GM18505 (cell line): ENCODE data around the gene DEFB132.
"Not testable (repeated sequence)": the region's sequence is repeated elsewhere in the genome, so short reads cannot be mapped to it uniquely, and the experiment has no call there.

Source experiments
- ATAC-seq: cut with Tn5 transposase; IDR thresholded peaks from one replicate; pipeline ENCODE4 v1.9.1; 2021; ENCODE audit not compliant: unreplicated experiment
- POLR2A ChIP-seq: IDR thresholded peaks from 4 replicates; pipeline ENCODE4 v1.6.1; 2011; ENCODE audit warnings: borderline replicate concordance; ENCODE audit not compliant: insufficient read depth, insufficient read length; ENCODE audit errors: extremely low read depth

DEFB132 gene

GRCh38 chr20:257419-257818 lies at the start of gene DEFB132:
DEFB132 (plus strand) TSS chr20:257724; CDS start chr20:257779, 55 bp downstream.
- no peak for ATAC-seq
- no peak for TF ChIP-seq POLR2A

DNA sequence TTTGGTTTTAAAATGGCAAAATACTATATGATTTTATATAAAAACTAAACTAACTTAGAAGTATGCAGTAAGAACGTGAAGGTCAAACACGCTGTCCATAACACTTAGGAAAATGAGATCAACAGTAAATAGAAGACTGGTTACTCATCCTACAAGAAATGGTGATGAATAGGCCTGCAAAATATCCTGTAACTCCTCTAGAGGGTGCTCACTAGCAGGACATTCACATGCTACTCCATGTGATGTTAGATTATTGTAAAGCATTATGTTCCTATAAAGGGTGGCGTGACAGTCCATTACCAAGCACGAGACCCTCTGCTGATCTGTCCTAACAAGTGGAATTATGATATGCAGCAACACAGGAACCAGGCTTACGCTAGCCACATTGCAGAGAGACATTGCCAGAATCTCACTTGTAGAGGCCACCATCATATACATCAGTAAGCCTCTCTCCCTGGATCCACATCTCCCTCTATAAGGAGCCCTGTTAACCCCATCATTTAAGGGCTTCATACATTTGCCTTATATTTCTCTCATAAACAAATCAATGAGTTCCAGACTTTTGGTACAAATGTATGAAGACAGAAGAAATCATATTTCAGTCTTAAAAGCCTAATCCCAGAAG lies 48.5 kb upstream of the DEFB132 start:
- no peak for ATAC-seq

GRCh38 chr20:210809-211502 lies 46.6 kb upstream of the DEFB132 start:
- no peak for ATAC-seq
- no peak for TF ChIP-seq POLR2A

More for the DNA sequence above, 48.5 kb upstream of the DEFB132 start:
- TF ChIP-seq POLR2A = no peak

DNA sequence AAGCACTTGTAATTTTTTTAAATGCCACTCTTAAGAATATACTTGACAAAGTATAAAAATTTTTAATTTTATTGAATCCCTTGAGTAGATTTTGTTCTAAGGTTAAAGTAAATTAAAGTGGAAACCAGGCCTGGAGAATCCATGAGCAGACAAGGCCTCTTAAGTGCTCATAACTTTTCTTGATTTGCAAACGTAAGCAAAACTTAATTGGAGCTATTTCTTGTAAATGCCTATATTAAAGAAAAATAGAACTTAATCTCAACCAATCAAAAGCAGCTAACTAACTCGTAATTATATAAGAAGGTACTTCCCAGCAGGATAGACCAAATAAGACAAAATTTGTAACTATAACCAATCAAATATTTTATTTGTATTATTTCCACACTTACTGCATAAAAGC lies 43.1 kb upstream of the DEFB132 start:
- no peak for TF ChIP-seq POLR2A

GRCh38 chr20:215796-216195 lies 41.7 kb upstream of the DEFB132 start:
- no peak for TF ChIP-seq POLR2A
- ATAC-seq = no peak

More for the DNA sequence above, 43.1 kb upstream of the DEFB132 start:
- ATAC-seq = no peak

DNA sequence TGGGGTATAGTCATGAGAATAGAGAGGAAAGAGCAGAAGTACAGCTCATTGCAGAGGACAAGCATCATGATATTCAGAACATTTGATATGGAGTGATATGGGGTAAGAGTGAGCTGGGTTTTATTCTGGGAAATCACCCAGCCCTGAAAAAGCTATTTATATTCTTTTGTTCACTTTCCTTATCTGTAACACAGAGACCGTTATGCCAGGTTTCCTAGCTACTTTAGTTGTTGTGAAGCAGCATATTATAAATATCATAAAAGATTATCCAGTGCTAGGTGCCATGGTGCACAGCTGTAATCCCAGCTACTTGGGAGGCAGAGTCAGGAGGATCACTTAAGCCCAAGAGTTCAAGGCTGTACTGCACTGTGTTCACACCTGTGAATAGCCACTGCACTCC lies 40.3 kb upstream of the DEFB132 start:
- ATAC-seq = no peak
- no peak for TF ChIP-seq POLR2A

GRCh38 chr20:219290-220115 lies 38.0 kb upstream of the DEFB132 start:
- no peak for TF ChIP-seq POLR2A
- ATAC-seq = no peak

DNA sequence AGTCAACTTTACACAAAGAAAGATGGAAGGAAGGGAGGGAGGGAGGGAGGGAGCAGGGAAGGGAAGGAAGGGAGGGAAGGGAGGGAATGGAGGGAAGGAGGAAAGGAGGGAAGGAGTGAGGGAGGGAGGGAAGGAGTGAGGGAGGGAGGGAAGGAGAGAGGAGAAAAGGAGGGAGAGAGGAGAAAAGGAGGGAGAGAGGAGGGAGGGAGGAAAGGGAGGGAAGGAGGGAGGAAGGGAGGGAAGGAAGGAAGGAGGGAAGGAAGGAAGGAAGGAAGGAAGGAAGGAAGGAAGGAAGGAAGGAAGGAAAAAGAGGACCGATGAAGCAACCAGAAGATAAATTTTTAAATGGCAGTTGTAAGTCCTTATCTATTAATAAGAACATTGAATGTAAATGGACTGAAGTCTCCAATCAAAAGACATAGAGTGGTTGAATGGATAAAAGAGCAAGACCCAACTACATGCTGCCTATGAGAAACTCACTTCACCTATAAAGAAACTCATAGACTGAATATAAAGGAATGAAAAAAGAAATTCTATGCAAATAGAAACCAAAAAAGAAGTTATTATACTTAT lies 36.2 kb upstream of the DEFB132 start:
- TF ChIP-seq POLR2A = no peak
- ATAC-seq = no peak

GRCh38 chr20:225879-226278 lies 31.6 kb upstream of the DEFB132 start:
- not testable (repeated sequence) for ATAC-seq

DNA sequence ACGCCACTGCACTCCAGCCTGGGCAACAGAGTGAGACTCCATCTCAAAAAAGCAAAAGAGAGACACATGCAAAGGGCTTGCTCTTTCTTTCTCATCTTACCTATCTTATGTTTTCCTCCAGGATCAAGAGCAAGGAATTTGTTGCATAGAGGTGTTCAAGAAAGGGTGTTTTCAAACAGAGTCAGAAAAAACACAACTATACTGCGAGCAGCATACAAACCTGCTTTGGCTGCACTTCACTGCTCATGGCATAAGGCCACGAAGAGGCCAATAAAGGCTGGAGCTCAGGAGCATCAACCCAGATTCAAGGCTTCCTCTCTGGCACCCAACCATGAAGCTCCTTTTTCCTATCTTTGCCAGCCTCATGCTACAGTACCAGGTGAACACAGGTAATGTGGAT lies 30.6 kb upstream of the DEFB132 start, which contains the start of gene DEFB129:
Gene DEFB129 (plus strand): TSS at position 301 of the 400 bp plus-strand sequence. CDS start 31 bp downstream, at position 332.
- no peak for TF ChIP-seq POLR2A
- ATAC-seq = no peak

DNA sequence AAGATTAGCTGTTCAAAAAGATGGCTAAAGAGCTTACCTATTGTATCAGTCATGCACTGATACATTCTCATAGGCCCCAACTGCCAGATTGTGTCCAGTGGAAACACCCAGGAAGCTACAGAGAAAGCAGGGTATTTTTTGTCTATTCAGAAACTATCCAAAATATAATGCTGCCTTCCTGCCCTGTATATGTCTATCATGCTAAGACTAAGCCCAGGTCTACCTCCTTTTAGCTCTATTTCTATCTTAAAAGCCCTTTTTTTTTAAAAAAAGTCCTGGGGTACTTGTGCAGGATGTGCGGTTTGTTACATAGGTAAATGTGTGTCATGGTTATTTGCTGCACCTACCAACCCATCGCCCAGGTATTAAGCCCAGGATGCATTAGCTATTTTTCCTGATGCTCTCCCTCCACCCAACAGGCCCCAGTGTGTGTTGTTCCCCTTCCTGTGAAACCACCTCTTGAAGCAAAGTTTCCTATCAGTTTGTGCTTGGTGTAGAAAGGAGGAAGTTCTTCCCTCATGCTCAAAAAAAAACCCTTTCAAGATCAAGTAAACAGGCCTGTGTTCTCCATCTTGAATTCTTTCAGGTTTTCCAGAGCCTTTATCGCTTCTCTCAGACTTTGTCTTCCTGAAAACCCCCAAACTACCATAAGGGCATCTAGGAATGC lies 30.0 kb upstream of the DEFB132 start:
- ATAC-seq = no peak
- no peak for TF ChIP-seq POLR2A

DNA sequence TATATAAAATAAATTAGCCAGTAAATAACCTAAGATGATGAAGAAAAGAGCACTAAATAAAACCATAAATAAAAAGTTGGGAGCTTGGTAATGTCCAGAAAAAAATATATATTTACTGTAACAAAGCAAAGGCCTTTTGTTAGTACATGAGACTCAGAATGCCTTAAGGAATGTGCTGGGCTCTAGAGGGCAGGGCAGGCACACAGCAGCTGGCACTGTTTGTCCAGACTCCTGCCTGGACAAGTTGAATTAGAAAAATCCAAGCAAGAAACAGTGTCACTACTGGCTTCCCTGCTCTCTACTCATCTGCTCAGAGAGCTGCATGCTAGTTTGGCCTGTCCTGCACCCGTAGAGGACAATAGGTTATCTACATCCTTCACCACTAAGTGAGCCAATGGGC lies 21.6 kb upstream of the DEFB132 start:
- no peak for ATAC-seq
- no peak for TF ChIP-seq POLR2A

DNA sequence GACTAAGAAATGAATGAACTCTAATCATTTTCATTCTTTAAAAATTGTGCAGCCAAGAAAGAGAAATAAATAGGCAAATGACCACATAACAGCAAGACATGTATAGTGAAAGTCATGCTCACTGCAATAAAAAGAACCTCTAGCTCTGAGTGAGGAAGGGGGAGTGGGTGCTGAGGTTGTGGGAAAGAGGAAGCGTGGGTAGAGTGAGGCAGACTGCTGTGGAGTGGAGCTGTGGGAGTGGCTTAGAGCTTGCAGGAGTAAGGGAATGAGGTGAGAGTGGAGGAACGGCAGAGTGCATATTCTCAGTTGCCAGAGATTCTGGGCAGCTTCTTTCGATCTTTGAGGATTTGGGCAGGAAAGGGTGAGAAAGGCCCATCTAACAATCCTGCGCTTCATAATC lies 20.0 kb upstream of the DEFB132 start:
- no peak for TF ChIP-seq POLR2A
- ATAC-seq = no peak

- ATAC-seq = no peak
- TF ChIP-seq POLR2A = no peak
Measured at GRCh38 chr20:237929-238328, 19.6 kb upstream of the DEFB132 start.

- TF ChIP-seq POLR2A = no peak
- no peak for ATAC-seq
Measured at GRCh38 chr20:242905-243304, 14.6 kb upstream of the DEFB132 start.
